Psoas muscle (tissue), 8 donors: ENCODE measurements around the gene CDC25A. TPM values are rescaled to one million over a fixed set of nuclear protein-coding genes. Genes with fewer than 3 reads are reported as not detected.

Experiments
- ATAC-seq, 4 donors: fragments of 200-7000 bp; cut with Tn5 transposase; one replicate each; pipeline ENCODE4 v1.9.1; 2020; ENCODE audit warnings: moderate library complexity in 3 of 4, mild to moderate bottlenecking in 2 of 4
- DNase-seq, 2 donors: peaks; one replicate each; pipeline ENCODE4 v3.0.0-alpha.2; 2020
- H3K27ac ChIP-seq: fragments of 200-600 bp; one replicate; pipeline ENCODE4 v1.8.0; 2022
- H3K27me3 ChIP-seq, 3 donors: fragments of 200-600 bp in 1 of 3; one replicate each; pipeline versions ENCODE4 v1.6.1 to v1.8.0; 2013 to 2022; ENCODE audit warnings: low read length in 2 of 3, mild to moderate bottlenecking in 2 of 3, moderate library complexity in 1 of 3; ENCODE audit not compliant: insufficient read depth in 3 of 3
- H3K36me3 ChIP-seq, 2 donors: fragments of 200-600 bp in 1 of 2; one replicate each; pipeline versions ENCODE4 v1.6.1 to v1.8.0; 2013 to 2022; ENCODE audit warnings: low read depth in 1 of 2, mild to moderate bottlenecking in 1 of 2, moderate library complexity in 1 of 2; ENCODE audit not compliant: insufficient read depth in 1 of 2
- H3K4me1 ChIP-seq: fragments of 200-600 bp; one replicate; pipeline ENCODE4 v1.8.0; 2022
- H3K4me3 ChIP-seq: fragments of 200-600 bp; one replicate; pipeline ENCODE4 v1.8.0; 2022; ENCODE audit warnings: mild to moderate bottlenecking
- H3K9me3 ChIP-seq: fragments of 200-600 bp; one replicate; pipeline ENCODE4 v1.8.0; 2022
- WGBS, 3 donors: extraction: QIAGEN DNeasy Blood & Tissue Kit; methylation state at CpG; one replicate each; pipeline versions ENCODE4 v1.1.6 to v1.1.7; 2013; 5-methylcytosine and 5-hydroxymethylcytosine counted together
- intact Hi-C, 2 donors: fragments of 100-400 bp; cut with DNase I; formaldehyde crosslinking; loops; one replicate each; pipeline versions ENCODE4 v1.11.0 to v1.14.2; 2022
- polyA plus RNA-seq, 3 donors: library from polyadenylated mRNA; stranded (reverse); fragments of 200-250 nt; gene quantifications; one replicate each; pipeline ENCODE4 v1.2.3, GENCODE V29; 2013
- total RNA-seq, 4 donors: library from RNA; stranded (reverse); fragmentation: NEBNext Ultra II Directional in 2 of 4; extraction: Animal tissue kit (Norgen Biotek cat#: 25700) in 2 of 4; gene quantifications; one replicate each; pipeline versions ENCODE4 v1.2.1 to v1.2.4, GENCODE V29; 2021 to 2023
- TF ChIP-seq, protein P1 (sequence below): fragments of 200-600 bp; IDR thresholded peaks from one replicate; pipeline ENCODE4 v1.8.0; 2022; ENCODE audit warnings: antibody characterized with exemption
- donor health status: healthy with polysubstance abuse.
- donor health status: DM: no; HTN: no; CAD: no; lungs with moderate emphysema.
- donor health status: Bipolar disorder and iron deficiency.
- donor health status: healthy.
- donor health status: DM: yes; HTN: yes; CAD: no.
- donor health status: DM: no; HTN: no; CAD: no.
- donor health status: DM: no; HTN: no; CAD: no.
- donor health status: DM: yes; HTN: yes; CAD: no.

Gene CDC25A
- total and polyA plus RNA-seq, 7 donors = 0.20 to 2.9 (median 0.46) TPM

DNA sequence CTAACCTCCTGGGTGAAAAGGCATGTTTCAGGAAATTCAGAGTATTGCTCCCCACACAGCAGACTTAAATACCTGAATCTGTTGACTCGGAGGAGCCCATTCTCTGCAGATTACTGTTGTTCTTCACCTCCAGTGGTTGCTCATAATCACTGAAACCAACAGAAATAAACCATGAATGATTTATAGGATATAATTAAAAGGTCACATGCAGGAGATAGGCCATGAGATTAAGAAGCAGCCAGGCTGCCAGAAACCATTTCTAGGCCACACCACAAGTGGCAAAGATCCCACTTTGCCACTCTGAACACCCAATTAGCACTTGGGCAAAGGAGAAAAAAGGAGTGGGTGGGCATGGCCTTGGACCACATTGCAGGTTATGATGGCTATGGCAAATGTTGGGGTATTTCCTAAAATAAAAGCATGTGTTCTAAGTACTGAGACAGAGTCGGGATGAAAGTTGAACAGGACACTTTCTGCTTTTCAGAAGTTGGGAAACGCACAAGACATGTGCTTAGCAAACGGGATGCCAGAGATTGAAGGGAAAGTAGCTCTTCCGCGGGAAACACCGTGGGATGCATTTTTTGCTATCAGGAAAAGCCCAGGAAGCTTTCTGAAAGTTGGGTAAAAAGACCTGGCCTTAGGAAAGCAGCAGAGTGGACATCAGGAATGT, 1.5 kb downstream of the CDC25A start:
- 41 to 49% (median 42%) methylated on average over 7 of the region's 7 CpGs for WGBS, 3 donors
- ATAC-seq (no peak), DNase-seq (no peak)
- Histone ChIP-seq H3K4me1 (peaks cover 9% of the 10 kb centered on the region), H3K27ac (no peak overlapping the region), H3K27me3 (no peaks in the 10 kb centered on the region), H3K9me3 (no peaks in the 10 kb centered on the region), H3K36me3 (no peaks in the 10 kb centered on the region), H3K4me3 (peak overlapping the region; percentile 75)
- TF ChIP-seq, protein P1, sequence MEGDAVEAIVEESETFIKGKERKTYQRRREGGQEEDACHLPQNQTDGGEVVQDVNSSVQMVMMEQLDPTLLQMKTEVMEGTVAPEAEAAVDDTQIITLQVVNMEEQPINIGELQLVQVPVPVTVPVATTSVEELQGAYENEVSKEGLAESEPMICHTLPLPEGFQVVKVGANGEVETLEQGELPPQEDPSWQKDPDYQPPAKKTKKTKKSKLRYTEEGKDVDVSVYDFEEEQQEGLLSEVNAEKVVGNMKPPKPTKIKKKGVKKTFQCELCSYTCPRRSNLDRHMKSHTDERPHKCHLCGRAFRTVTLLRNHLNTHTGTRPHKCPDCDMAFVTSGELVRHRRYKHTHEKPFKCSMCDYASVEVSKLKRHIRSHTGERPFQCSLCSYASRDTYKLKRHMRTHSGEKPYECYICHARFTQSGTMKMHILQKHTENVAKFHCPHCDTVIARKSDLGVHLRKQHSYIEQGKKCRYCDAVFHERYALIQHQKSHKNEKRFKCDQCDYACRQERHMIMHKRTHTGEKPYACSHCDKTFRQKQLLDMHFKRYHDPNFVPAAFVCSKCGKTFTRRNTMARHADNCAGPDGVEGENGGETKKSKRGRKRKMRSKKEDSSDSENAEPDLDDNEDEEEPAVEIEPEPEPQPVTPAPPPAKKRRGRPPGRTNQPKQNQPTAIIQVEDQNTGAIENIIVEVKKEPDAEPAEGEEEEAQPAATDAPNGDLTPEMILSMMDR = no peak
- intact Hi-C loops = no loop called here

DNA sequence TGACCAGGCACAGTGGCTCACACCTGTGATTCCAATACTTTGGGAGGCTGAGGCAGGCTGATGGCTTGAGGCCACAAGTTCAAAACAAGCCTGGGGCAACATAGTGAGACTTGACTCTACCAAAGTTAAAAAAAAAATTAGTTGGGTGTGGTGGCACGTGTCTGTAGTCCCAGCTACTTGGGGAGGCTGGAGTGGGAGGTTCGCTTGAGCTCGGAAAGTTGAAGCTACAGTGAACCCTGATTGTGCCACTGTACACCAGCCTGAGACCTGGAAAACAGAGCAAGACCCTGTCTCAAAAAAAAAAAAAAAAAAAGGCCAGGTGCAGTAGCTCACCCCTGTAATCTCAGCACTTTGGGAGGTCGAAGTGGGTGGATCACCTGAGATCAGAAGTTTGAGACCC, 3.1 kb downstream of the CDC25A start:
- Histone ChIP-seq H3K4me3 (no peak overlapping the region), H3K9me3 (no peaks in the 10 kb centered on the region), H3K4me1 (peaks cover 9% of the 10 kb centered on the region), H3K27ac (no peak overlapping the region), H3K27me3 (no peaks in the 10 kb centered on the region), H3K36me3 (no peaks in the 10 kb centered on the region)
- 89 to 94% (median 90%) methylated on average over 4 of the region's 4 CpGs for WGBS, 3 donors
- TF ChIP-seq, protein P1 = no peak
- DNase-seq (no peak), ATAC-seq (no peak)
- intact Hi-C loops = no loop called here

DNA sequence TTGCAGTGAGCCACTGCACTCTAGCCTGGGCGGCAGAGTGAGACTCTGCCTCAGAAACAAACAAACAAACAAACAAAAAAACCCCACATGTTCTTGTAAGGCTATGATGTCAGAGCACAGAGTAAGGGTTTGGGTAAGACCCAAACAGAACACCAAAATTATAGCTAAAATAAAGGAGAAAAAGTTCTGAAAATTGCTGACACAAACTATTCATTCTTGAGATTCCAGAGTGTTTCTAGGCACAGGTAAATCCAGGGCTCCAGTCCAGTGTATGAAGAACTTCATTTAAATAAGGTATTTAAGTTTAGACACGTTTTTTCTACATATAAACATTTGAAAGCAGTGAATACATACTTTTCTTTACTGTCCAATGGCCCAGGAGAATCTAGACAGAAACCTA, 3.9 kb downstream of the CDC25A start:
- ATAC-seq (no peak), DNase-seq (no peak)
- Histone ChIP-seq H3K4me3 (no peak overlapping the region), H3K36me3 (no peaks in the 10 kb centered on the region), H3K27ac (no peak overlapping the region), H3K9me3 (no peaks in the 10 kb centered on the region), H3K4me1 (peaks cover 9% of the 10 kb centered on the region), H3K27me3 (no peaks in the 10 kb centered on the region)
- intact Hi-C loops = no loop called here
- TF ChIP-seq, protein P1 = no peak
- 90 to 98% (median 91%) methylated on average over 2 of the region's 2 CpGs for WGBS, 3 donors

DNA sequence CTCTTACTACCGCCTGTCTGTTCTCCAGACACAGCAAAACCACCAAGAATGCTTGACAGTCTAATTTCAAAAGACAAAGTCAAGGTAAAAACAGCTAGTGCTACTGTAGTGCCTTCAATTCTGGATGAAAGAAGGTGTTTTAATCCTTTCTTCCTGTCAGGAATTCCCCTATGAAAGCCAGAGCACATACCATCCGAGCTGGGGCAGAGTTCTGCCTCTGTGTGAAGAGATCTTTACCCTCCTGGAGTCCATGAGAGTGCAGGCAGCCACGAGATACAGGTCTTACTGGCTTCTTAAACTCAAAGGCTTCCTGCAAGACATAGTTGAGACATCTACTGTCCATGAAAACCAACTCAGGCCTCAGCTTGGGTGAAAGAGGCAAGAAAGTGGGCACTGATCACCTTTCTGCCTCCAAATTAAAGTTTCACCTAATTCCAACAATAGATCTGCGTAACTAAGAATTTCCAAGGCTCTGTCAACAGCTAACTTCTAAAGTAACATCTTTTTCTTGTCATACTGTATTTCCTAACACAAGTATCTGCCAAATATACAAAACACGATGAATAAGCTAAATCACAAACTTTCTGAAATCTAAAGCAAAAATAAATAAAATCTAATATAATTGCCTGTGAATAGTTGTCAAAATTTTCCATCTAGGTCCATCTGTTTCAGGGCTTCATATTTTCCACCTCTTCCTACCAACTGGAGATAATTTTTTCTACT, 7.5 kb downstream of the CDC25A start:
- TF ChIP-seq, protein P1 = no peak
- Histone ChIP-seq H3K36me3 (no peaks in the 10 kb centered on the region), H3K4me3 (no peak overlapping the region), H3K9me3 (no peaks in the 10 kb centered on the region), H3K27ac (no peak overlapping the region), H3K27me3 (no peaks in the 10 kb centered on the region), H3K4me1 (no peaks in the 10 kb centered on the region)
- ATAC-seq (no peak), DNase-seq (no peak)
- WGBS, 3 donors = 91 to 93% (median 92%) methylated on average over 5 of the region's 5 CpGs
- intact Hi-C loops = no loop called here
